ENCODE measurements around the gene LPO.
A peak's percentile ranks its signal among the peaks of the same experiment; 100 is the strongest.

LPO gene

DNA sequence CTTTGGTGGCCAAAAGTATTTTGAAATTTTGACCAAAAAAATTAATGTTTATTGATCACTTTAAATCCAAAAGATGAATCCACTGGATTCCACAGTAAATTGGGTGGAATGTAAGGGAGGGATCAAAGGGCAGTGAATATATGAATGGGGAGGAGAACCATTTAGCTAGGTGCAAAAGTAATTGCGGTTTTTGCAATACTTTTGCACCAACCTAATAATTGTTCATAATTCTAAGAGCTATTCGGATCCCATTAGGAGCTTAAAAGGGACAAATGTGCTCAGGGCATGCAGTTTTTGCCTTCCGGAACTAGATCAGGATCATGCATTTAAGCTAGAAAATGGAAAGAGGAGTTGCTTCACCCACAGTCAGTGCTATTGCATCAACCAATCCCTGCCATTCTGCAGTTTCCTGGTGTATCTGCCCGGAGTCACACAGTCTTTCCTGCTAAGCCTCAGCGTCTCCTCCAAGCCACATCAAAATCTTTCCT, at the start of gene LPO:
Gene LPO (plus strand): TSS at position 438 of the 488 bp plus-strand sequence. CDS start 4,396 bp downstream, outside the sequence.
- no peak for DNase-seq (ENCODE audit: low read depth, low spot score)

DNA sequence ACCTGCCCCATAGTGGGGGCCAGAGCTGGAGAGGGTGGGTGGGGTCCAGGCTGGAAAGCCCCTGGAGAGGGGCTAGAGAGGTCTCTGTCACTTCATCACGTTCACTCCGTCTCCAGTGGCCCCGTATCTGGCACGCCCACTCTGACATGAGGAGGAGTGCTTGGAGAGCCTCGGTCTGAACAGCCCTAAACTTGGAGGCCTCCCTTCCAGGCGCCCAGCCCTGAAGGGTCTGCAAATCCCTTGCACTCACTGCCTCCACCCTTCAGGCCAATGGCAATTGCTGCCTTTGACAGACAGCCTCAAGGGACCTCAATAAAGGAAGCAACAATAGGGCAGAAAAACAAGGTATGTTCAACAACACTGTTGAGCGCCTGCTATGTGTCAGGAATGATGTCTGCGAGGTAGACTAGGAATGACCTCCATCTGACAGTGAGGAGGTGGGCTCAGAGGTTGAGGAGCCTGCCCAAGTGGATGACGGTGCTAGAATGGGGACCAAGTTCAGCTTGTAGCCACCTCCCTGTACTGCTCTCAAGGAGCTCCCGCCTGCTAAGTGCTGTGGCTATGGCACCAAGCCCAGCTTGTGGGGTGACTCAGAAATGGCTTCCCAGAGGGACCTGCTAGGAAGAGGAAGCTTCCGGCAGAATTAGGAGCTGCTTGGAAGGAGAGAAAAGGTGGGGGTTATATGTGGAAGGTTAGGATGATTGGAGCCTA, 48.8 kb upstream of the LPO start:
- no peak for DNase-seq (ENCODE audit: low read depth, low spot score)

DNA sequence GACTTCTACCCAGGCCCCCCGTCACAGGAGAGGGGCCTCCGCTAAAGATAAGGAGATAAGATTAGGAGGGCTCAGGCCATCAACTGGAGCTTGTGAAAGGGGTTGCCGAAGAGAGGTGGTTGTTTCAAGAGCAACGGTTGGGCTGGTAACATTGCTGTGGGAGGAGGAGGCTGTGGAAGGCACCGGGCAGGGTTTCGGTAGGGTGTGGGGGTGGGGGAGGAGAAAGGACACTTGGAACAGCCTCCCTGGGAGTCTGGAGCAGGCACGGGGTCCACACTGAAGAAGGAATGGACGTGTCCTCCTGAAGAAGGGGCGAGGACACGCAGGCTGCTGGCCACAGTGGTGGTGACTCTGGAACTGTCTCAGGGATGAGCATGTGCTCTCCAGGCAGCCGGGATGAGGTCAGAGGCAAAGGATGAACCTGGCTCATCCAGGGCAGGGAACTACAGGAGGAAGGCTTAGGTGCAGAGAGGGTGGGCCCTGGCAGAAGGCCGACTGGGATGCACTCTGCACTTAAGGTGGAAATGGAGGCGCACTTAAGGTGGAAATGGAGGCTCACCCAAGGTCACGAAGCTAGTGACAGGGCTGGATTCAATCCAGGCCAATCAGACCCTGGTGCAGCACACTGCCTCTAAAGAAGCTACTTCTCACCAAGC, 47.0 kb upstream of the LPO start:
- DNase-seq (ENCODE audit: low read depth, low spot score) = no peak

DNA sequence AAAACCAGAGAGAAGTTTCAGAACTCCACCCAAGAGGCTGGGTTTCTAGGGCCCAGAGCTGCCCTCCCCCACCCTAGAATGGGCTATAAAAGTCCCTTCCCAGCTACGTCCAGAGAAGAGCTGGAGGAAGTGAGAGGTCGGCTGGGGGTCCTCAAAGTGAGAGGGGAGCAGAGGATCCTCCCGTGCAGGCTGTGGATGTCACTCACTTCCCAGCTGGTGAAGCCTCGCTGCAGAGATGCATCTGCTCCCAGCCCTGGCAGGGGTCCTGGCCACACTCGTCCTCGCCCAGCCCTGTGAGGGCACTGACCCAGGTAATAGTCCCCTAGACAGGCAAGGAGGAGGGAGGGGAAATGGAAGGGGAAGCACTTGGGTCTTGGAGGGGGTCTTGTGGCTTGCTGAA, 45.8 kb upstream of the LPO start, which contains the start of gene EPX:
Gene EPX (plus strand): TSS at position 115 of the 400 bp plus-strand sequence. CDS start 121 bp downstream, at position 236.
- DNase-seq (ENCODE audit: low read depth, low spot score) = no peak

DNA sequence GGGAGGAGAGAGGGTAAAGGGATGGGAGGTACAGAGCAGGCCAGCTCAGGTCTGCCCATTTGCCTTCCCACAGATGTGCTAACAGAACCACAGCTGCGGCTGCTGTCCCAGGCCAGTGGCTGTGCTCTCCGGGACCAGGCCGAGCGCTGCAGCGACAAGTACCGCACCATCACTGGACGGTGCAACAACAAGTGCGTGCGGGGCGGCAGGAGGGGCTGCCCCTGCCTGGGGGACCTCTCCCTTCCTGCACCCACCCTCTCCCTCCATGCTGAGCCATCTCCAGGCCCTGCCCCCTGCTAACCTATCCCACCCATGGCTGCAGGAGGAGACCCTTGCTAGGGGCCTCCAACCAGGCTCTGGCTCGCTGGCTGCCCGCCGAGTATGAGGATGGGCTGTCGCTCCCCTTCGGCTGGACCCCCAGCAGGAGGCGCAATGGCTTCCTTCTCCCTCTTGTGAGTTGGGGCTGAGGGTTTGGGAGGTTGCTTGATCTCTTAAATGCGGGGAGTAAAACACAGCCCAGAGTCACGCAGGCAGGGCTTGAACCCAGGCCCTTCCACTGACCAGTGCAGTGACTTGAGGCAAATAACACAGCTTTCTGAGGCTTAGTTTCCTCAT, 44.6 kb upstream of the LPO start:
- DNase-seq (ENCODE audit: low read depth, low spot score) = peak; percentile 11

DNA sequence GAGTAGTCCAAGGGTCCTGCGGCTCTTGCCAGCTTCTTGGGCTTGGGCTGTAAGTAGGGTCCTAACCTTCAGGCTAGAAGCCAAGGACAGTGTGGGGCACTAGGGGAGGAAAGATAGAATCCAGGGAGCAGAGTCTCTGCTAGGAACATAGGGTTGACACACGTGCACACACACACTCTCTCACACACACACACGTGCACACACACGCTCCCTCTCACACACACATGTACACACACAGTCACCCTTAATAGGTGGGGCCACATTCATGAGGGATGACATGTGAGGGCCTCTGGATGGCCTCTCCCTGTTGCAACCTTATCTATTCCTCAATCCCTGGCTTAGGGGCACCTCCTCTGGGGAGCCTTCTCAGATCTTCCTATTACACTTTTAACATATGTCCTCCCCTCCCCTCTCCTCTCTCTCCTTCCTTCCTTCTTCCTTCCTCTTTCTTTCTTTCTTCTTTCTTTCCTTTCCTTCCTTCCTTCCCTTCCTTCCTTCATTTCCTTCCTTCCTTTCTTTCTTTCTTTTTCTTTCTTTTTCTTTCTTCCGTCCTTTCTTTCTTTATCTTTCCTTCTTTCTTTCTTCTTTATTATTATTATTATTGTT, 42.8 kb upstream of the LPO start:
- DNase-seq (ENCODE audit: low read depth, low spot score) = no peak

DNA sequence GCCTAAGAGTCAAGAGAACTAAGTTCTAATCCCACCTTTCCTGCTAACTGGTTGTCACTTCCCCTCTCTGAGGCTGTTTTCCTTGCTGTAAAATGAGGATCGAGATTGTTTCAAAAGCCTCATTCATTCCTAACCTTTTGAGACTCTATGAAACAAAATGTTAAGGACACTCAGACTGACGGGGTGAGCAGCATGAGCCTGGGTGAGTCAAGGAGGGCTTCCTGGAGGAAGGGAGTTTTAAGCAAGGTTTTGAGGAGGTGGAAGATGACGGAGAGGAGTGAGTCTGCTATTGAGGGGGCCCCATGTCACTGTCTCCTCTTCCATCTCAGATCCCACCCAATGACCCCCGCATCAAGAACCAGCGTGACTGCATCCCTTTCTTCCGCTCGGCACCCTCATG, 41.8 kb upstream of the LPO start:
- DNase-seq (ENCODE audit: low read depth, low spot score) = no peak

DNA sequence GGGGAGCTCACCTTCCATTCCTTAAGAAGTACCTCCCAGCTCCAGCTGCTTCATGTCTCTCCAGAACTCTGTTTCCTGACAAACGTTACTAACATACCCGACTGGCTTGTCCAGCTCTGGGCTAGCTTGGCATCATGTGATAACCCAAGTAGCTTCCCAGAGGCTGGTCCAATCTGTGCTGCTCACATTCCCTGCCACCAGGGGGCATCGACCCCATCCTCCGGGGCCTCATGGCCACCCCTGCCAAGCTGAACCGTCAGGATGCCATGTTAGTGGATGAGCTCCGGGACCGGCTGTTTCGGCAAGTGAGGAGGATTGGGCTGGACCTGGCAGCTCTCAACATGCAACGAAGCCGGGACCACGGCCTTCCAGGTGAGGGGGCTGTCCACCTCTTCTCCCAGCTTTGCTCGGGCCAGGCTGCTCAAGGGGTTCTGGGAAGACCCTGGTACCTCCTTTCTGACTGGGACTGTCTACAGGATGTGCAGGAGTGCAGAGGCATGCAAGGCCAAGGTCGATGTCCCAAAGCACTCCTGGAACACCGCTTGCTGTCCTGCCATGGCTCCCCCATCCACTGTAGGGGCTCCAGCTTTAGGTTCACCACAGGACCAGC, 38.3 kb upstream of the LPO start:
- DNase-seq (ENCODE audit: low read depth, low spot score) = peak; percentile 84

DNA sequence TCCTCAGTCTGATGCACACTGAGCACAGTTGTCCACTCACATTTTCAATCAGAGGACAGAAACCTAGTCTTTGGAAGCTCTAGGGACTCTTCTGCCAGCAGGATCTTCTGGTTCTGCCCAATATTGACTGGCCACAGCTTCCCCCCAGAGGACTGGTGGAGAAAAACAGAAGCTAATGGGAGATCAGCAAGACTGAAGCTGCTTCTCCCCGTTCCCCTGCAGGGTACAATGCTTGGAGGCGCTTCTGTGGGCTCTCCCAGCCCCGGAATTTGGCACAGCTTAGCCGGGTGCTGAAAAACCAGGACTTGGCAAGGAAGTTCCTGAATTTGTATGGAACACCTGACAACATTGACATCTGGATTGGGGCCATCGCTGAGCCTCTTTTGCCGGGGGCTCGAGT, 35.5 kb upstream of the LPO start:
- DNase-seq (ENCODE audit: low read depth, low spot score) = no peak

DNA sequence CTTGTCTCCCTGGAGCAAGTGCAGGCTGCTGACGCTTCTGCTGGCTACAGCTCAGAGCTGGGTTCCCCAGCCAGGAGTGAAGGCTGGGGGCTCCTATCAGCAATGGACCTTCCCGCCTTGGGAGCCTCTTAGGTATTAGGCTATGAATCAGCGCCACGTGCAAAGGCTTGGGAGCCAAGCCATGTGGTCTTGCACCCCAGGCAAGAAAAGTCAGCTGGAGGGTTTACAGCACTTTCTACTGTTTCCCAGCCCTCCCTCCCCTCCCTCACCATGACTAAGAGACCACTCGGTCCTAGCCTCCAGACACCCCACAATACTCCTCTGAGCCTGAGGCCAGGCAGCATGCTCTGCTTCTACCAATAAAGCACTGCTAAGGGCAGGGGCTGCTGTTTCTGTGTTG, 33.6 kb upstream of the LPO start:
- no peak for DNase-seq (ENCODE audit: low read depth, low spot score)

DNA sequence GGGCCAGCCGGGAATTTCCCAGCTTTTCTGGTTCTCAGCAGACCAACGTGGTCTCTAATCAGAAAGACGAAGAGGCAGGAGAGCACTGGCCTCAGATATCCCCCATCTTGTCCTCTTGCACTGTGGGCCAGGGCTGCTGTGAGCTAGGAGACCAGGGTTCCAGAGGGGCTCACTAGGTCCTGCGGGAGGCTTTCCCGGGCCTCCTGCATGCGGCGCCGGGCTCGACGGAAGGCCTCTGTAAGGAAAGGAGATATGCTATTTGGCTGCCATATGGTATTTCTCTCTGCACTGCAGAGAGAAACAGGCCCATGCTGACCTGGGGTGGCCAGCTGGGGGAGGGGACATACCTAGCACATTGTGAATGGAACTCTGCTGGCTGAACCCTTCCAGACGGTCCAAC, 32.4 kb upstream of the LPO start:
- DNase-seq (ENCODE audit: low read depth, low spot score) = no peak

DNA sequence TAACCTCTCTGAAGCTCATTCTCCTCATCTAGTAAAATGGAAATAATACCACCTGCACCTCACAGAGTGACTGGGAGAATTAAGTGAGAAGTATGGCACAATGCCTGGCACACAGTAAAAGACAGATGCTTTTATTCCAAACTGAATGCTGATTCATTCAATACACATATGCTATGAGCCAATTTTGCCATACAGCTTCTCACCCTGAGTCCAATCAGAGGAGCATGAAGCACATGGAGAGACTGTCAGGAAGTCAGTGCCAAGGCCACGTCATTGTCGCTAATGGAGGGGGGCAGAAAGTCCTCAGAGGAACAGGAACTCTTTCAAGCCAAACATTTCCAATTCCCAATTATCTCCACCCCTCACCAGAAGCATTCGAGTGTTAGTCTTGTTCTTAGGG, 30.9 kb upstream of the LPO start:
- DNase-seq (ENCODE audit: low read depth, low spot score) = no peak

DNA sequence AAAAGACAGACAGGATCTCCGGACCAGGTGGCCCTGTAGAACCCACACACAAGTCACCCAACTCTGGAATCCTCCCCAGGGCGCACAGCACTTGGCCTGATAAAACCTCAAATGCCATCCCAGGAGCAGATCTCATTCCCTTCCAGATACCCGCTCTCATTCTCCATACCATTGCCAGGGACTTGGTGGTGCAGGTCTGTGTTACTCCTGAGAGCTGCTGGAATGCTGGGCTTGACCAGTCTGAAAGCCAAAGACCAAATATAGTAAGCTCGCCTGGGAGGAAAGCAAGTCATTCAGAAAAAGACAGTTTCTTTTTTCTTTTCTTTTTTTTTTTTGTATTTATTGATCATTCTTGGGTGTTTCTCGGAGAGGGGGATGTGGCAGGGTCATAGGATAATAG, 30.0 kb upstream of the LPO start:
- no peak for DNase-seq (ENCODE audit: low read depth, low spot score)

DNA sequence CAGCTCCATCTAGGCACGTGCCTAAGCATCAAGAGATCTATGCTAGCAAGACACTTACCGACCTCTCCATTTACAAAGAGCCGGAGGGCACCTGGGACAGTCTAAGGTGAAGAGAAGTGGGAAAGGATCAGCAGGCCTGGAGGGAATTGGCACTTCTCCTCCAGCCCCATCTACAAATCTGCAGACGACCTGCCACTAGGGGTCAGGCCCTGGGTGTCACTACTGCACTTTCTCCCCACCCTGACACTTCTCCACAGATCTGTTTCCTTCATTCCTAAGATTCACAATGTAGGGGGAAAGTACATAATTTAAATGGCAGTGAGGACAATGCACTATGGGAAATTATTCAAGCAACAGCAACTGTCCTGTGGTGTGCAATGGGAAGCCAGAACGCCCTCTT, 27.5 kb upstream of the LPO start:
- no peak for DNase-seq (ENCODE audit: low read depth, low spot score)

DNA sequence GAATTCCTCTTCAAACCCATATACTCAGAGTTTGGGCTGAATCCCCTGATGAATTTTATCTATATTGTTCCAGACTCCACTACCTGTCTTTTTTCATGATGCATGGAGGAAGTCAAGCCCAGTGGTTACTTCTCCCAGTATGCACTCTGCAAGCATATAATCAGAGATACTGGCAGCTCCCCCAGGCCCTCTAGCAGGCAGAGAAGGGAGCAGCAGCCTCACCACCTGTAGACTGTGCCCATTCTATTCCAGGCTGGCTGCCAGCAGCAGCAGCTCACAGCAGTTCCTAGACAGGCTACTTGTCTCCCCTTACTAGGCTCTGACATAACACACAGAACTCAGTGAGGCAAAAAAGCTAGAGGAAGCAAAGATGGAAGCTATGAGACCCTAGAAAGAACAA, 22.7 kb upstream of the LPO start:
- DNase-seq (ENCODE audit: low read depth, low spot score) = no peak

DNA sequence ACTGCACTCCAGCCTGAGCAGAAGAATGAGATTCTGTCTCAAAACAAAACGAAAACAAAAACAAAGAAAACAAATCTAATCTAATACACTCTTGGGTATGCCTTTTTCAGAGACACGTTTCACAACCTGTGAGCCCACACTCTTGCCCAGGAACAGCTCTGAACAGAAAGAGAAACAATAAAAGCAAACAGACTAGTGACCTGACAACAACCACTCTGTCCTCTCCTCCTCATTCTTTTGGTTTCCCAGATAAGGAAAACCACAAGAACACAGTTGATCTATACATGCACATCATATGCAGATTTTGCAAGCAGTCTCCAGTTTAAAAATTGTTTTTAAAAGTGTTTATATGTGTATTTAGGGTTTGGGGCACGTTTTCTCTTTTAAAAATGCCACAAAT, 20.6 kb upstream of the LPO start:
- DNase-seq (ENCODE audit: low read depth, low spot score) = no peak

DNA sequence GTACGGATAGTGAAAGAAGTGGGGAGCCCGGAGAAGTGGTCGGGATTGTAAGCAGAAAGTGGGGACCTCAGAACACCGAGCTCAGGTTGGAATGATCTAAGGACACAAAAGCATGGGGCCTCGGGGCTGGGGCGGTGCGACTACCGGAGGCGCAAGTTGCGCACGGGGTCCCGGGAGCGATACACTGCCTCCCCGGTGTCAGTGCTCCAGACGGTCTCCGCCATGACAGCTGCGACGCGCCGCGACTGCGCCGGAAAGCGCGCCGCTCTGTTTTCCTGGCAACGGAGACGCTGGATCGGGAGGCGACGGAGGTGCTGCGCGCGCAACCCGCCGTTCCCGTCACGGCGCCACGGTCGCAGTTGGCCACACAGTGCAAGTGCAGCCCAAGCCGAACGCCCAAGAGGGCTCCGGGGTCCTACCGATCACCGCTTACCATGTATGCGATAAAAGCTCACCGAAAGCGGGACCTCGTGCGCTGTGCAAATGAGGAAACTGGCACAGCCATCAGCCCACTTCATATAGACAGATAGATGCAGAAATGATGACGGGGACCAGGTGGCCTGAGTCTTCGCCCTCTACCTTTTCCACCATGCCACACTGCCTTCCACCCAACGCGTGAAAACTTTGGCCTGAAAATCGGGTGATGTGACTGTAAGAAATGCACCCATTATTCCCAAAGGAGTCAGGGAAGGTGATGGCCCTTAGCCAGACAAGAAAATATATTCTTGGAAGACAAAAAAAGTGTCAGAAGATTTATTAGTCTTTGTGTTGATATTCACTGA, 19.2 kb upstream of the LPO start, which contains the start of gene MKS1:
Gene MKS1 (minus strand): TSS at position 249 of the 782 bp plus-strand sequence. CDS start 25 bp downstream, at position 224.
- peak; percentile 97 for DNase-seq (ENCODE audit: low read depth, low spot score)

DNA sequence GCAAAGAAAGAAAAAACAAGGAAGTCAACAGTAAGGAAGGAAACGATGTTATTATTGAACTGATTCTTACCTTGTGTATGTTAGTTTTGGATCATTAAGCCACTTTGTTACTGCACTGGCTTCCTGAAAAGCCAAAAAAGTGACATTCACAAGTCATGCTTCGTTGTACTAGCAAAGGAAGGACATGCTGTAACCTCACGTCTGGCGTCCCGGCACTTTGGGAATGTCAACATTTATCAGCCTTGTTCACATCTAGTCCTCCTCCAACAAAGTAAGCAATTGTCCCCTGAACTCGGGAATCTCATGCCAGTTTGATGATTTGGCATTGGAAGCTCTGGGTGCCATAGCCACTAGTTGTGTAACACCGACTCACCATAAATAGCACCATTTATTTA, 18.6 kb upstream of the LPO start:
- no peak for DNase-seq (ENCODE audit: low read depth, low spot score)

DNA sequence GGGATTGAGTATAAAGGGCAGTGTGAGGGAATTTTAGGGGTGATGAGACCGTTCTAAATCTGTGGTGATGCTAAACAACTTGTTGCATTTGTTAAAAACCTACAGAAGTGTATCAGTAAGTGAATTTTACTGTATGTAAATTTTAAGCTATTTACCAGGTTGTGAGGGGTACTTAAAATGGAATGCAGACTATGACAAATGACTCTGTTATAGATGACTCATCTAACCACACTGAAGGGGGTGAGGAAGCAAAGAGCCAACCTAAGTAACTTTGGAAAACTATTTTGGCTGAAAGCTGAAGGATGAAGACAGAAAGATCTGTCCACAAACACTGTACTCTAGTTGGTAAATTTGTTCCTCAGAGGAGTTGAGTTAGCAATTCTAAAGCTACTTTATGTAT, 14.1 kb upstream of the LPO start:
- DNase-seq (ENCODE audit: low read depth, low spot score) = no peak

DNA sequence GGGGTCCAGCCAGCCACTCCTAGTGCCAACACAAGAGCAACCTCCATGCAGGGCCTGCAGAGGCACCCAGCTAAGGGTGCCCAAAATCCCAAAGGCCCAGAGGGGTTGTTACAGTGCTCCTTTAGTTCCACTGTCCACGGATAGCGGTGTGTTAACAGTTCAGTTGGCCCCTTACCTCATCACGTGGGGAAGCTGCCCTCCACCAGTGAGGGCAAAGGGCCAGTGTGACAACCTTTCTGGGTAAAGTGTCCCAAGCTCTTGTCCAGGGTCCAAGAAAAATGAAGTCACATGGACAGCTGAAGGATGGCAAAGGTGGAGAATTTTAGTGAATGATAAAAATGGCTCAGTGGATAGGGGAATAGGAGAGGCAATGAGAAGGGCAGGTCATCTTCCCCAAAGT, 10.7 kb upstream of the LPO start:
- DNase-seq (ENCODE audit: low read depth, low spot score) = no peak

DNA sequence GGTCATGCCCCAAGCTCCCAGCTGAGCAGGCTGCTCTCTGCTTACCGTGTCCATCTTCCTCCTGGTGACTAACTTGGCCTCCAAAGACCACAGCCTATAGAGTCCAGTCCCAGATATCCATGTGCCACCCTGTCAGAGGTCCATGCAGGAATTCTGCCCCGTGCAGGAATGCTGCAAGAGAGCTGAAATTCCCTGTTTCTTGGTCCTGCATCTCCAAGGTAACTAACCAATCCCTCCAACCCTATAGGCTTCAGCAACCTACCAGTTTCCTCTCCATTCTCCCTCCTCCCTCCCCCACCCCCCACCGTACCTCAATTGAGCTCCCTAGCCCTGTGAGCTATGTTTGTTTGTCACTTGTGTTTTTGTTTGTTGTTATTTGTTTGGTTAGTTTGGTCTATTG, 9.7 kb upstream of the LPO start:
- no peak for DNase-seq (ENCODE audit: low read depth, low spot score)

Measured in ELF-1 (cell line).